SU-DHL-6 (cell line): ENCODE data around the gene TANGO6.

ENCODE experiments used
- H2AFZ ChIP-seq: fragments of 200-600 bp; sonication (generic); 2 replicates; pipeline ENCODE4 v1.6.1; 2014; ENCODE audit warnings: low read depth, mild to moderate bottlenecking, moderate library complexity, mixed read lengths, antibody characterized with exemption, low read length; ENCODE audit not compliant: severe bottlenecking
- H3F3A ChIP-seq: fragments of 200-600 bp; shearing (Covaris generic); 2 replicates; pipeline ENCODE4 v1.6.0; 2016; ENCODE audit warnings: antibody characterized with exemption, mild to moderate bottlenecking; ENCODE audit not compliant: insufficient read depth
- H3K27ac ChIP-seq: fragments of 200-600 bp; sonication (generic); 2 replicates; pipeline ENCODE4 v1.5.1; 2016; ENCODE audit warnings: low read depth, mild to moderate bottlenecking, low read length, moderate library complexity, mixed read lengths
- H3K27me3 ChIP-seq: fragments of 200-600 bp; sonication (generic), shearing (Covaris generic); 2 replicates; pipeline ENCODE4 v1.6.0; 2014; ENCODE audit warnings: mild to moderate bottlenecking, low read length
- H3K36me3 ChIP-seq: fragments of 200-600 bp; sonication (generic); 2 replicates; pipeline ENCODE4 v1.6.1; 2014; ENCODE audit warnings: mild to moderate bottlenecking, low read length, mixed read lengths
- H3K4me2 ChIP-seq: fragments of 300-600, 200-600 bp; shearing (Covaris generic), sonication (generic); 2 replicates; pipeline ENCODE4 v1.6.0; 2014; ENCODE audit warnings: low read length, low read depth, mild to moderate bottlenecking; ENCODE audit not compliant: poor library complexity, severe bottlenecking
- H3K4me3 ChIP-seq: fragments of 200-600 bp; sonication (generic); 2 replicates; pipeline ENCODE4 v1.5.1; 2014; ENCODE audit warnings: antibody characterized with exemption, low read length, mild to moderate bottlenecking, mixed read lengths; ENCODE audit not compliant: insufficient read depth, poor library complexity, severe bottlenecking
- H3K79me2 ChIP-seq: fragments of 200-600 bp; sonication (generic); 2 replicates; pipeline ENCODE4 v1.6.1; 2014; ENCODE audit warnings: mild to moderate bottlenecking, low read length, moderate library complexity; ENCODE audit not compliant: insufficient read depth
- H3K9ac ChIP-seq: fragments of 200-600 bp; sonication (generic); 2 replicates; pipeline ENCODE4 v1.7.0; 2014; ENCODE audit warnings: mild to moderate bottlenecking, low read length
- H3K9me2 ChIP-seq: fragments of 200-600 bp; sonication (generic); replicated peaks from 2 replicates; pipeline ENCODE4 v1.6.1; 2014; ENCODE audit warnings: low read length; ENCODE audit not compliant: insufficient read depth
- H3K9me3 ChIP-seq: fragments of 200-600 bp; sonication (generic); 2 replicates; pipeline ENCODE4 v1.6.1; 2014; ENCODE audit warnings: low read length, mixed read lengths; ENCODE audit not compliant: insufficient read depth
- H4K20me1 ChIP-seq: fragments of 200-600 bp; sonication (generic); 2 replicates; pipeline ENCODE4 v1.6.1; 2014; ENCODE audit warnings: low read depth, mild to moderate bottlenecking, antibody characterized with exemption, low read length, moderate library complexity, mixed read lengths
- EZH2phosphoT487 ChIP-seq: fragments of 200-600 bp; sonication (generic), shearing (Covaris generic); conservative IDR thresholded peaks from 2 replicates; pipeline ENCODE4 v1.6.1; 2018; ENCODE audit warnings: mild to moderate bottlenecking, antibody characterized with exemption, low read length, moderate library complexity, mixed read lengths
- TF ChIP-seq, protein P1 (sequence below): fragments of 200-600 bp; sonication (generic); IDR thresholded peaks from one replicate; pipeline ENCODE4 v1.5.1; 2017; ENCODE audit warnings: antibody characterized with exemption, mild to moderate bottlenecking, low read length, moderate library complexity; ENCODE audit not compliant: insufficient read depth, poor library complexity, severe bottlenecking

The TANGO6 gene

DNA sequence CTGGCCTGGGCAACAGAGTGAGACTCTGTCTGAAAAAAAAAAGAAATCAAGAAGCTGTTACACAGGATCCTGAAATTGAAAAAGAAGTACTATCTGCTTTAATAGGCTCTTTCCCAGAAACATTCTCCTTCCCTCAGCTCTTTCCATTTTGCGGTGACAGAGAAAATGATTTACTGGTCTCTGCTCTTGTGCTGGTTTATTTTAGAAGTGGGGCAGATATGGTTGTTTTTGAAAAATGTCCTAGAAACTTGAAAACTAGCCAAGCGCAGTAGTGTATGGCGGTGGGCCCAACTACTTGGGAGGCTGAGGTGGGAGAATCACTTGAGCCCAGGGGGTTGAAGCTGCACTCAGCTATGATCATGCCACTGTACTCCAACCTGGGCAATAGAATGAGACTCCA is 28.8 kb upstream of the TANGO6 start:
- Histone ChIP-seq H3K27ac (no peak overlapping the region), H3K4me2 (no peak overlapping the region), H3K9ac (no peak overlapping the region), H3K36me3 (no peaks in the 10 kb centered on the region), H3K79me2 (no peaks in the 10 kb centered on the region), H3K9me2 (no peaks in the 10 kb centered on the region), H2AFZ (no peak overlapping the region), H3K27me3 (no peaks in the 10 kb centered on the region), H3K4me3 (no peak overlapping the region), H3F3A (no peaks in the 10 kb centered on the region), H4K20me1 (no peaks in the 10 kb centered on the region), H3K9me3 (no peaks in the 10 kb centered on the region)
- TF ChIP-seq, protein P1, sequence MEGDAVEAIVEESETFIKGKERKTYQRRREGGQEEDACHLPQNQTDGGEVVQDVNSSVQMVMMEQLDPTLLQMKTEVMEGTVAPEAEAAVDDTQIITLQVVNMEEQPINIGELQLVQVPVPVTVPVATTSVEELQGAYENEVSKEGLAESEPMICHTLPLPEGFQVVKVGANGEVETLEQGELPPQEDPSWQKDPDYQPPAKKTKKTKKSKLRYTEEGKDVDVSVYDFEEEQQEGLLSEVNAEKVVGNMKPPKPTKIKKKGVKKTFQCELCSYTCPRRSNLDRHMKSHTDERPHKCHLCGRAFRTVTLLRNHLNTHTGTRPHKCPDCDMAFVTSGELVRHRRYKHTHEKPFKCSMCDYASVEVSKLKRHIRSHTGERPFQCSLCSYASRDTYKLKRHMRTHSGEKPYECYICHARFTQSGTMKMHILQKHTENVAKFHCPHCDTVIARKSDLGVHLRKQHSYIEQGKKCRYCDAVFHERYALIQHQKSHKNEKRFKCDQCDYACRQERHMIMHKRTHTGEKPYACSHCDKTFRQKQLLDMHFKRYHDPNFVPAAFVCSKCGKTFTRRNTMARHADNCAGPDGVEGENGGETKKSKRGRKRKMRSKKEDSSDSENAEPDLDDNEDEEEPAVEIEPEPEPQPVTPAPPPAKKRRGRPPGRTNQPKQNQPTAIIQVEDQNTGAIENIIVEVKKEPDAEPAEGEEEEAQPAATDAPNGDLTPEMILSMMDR, result no peak
- TF ChIP-seq EZH2phosphoT487, result no peak

DNA sequence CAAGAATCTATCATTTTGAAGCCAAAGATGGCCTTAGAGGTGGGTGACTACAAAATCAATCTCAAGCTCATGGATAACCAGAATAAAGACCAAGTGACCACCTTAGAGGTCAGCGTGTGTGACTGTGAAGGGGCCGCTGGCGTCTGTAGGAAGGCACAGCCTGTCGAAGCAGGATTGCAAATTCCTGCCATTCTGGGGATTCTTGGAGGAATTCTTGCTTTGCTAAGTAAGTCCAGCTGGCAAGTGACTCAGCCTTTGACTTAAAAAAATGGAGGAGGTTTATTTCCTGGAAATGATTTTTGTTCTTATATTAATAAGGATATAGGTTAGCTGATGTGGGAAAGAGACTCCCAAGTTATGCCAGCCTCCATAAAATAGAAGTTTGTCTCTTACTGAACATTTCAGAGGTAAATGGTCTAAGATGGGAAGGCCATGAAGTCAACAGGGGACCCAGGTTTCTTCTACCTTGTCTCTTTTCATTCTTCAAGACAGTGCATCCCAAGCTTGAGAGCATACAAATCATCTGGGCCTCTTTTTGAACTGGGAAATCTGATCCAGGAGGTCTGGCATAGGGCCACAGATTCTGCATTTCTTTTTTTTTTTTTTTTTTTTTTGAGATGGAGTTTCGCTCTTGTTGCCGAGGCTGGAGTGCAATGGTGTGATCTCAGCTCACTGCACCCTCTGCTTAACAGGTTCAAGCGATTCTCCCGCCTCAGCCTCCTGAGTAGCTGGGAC is 19.8 kb upstream of the TANGO6 start:
- H3K9me2 ChIP-seq, result no peaks in the 10 kb centered on the region
- no peaks in the 10 kb centered on the region for H3F3A ChIP-seq
- H2AFZ ChIP-seq, result no peak overlapping the region
- H3K4me2 ChIP-seq, result no peak overlapping the region
- H3K27me3 ChIP-seq, result no peaks in the 10 kb centered on the region
- no peak overlapping the region for H3K9ac ChIP-seq
- no peak overlapping the region for H3K4me3 ChIP-seq
- TF ChIP-seq, protein P1, result no peak
- TF ChIP-seq EZH2phosphoT487, result no peak
- H3K36me3 ChIP-seq, result no peaks in the 10 kb centered on the region
- no peak overlapping the region for H3K27ac ChIP-seq
- no peaks in the 10 kb centered on the region for H4K20me1 ChIP-seq
- no peaks in the 10 kb centered on the region for H3K79me2 ChIP-seq
- no peaks in the 10 kb centered on the region for H3K9me3 ChIP-seq

DNA sequence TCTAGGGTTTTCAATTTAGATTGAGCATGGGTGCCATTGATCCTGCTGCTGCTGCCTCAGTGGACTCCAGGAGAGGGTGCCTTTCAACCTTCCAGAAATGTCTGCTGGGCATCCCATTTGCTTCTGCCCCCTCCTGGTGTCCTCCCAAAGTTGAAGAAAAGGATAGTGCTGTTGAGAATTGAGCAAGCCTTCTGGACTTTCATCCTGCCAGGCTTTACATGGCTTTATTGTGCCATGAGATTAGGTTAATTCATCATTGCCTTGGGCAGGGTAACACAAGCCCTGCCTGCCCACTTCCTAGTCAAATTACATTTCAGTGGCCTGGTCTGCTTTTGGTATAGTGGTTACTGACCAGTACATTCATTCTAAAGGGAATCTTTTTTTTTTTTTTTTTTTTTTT is 17.9 kb upstream of the TANGO6 start:
- Histone ChIP-seq H3K27ac (no peak overlapping the region), H3K9me2 (no peaks in the 10 kb centered on the region), H3K4me2 (no peak overlapping the region), H3F3A (no peaks in the 10 kb centered on the region), H4K20me1 (no peaks in the 10 kb centered on the region), H2AFZ (no peak overlapping the region), H3K4me3 (no peak overlapping the region), H3K79me2 (no peaks in the 10 kb centered on the region), H3K9me3 (no peaks in the 10 kb centered on the region), H3K27me3 (no peaks in the 10 kb centered on the region), H3K9ac (no peak overlapping the region), H3K36me3 (no peaks in the 10 kb centered on the region)
- no peak for TF ChIP-seq EZH2phosphoT487
- TF ChIP-seq, protein P1, result no peak
